Kidney glomerular epithelial cell (primary cell): ENCODE data around the gene SLAIN1.

Experiments used
- DNase-seq: peaks from one replicate; lab custom pipeline; 2025; lab: John Stamatoyannopoulos, UW

SLAIN1 gene

GRCh38 chr13:77751513-77752456 is 54.3 kb downstream of the SLAIN1 start:
- DNase-seq = peak; percentile 57

DNA sequence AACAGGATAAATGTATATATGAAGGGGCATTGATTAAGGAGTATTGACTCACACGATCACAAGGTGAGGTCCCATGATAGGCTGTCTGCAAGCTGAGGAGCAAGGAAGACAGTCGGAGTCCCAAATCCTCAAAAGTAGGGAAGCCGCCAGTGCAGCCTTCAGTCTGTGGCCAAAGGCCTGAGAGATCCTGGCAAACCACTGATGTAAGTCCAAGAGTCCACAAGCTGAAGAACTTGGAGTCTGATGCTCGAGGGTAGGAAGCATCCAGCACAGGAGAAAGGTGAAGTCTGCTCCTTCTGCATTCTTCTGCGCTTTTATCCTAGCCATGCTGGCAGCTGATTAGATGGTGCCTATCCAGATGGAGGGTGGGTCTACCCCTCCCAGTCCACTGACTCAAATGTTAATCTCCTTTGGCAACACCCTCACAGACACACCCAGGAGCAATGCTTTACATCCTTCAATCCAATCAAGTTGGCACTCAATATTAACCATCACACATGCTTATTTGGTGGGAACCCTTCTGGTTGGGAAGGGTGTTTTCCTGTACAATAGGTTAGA is 55.1 kb downstream of the SLAIN1 start:
- DNase-seq = no peak

GRCh38 chr13:77760893-77761292 is 63.4 kb downstream of the SLAIN1 start:
- no peak for DNase-seq

- DNase-seq = no peak
Observed at GRCh38 chr13:77767413-77767812, 69.9 kb downstream of the SLAIN1 start.

DNA sequence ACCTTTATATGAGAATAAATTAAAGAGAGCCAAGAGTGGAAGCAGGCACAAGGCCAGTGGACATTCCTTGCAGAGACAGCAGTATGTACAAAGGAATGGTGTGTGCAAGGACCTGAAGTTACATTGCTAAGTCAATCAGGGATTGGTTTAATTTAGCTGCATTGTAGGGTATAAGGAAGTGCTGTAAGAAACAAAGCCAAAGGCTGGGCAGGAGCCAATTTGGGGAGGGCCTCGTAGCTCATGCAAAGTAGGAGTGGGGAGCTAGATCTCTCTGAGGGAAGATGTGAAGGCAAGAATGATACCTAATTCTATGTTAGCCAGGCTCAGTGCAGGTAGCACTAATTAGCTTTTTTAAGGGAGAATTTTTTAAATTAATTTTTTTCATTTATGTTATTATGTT is 76.7 kb downstream of the SLAIN1 start:
- no peak for DNase-seq

DNA sequence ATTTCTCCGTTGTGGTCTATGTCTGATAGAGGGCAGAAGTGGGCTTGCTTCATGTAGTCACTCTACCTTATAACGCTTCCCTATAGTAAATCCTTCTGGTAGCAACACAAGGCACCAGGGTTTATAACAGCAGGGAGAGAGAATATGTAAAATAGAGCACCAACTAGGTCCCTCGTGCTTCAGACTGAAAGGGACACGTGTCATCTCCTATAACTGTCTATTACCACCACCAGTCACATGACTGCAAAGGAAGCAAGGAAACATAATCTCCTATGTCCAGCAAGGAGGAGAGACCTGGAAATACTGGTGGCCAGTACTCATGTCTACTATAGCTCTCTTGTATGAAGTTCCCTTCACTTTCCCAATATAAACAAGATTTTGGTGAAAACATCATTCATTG is 79.2 kb downstream of the SLAIN1 start:
- no peak for DNase-seq

- peak; percentile 55 for DNase-seq
Observed at GRCh38 chr13:77779552-77780272, 82.2 kb downstream of the SLAIN1 start.

- DNase-seq = no peak
Observed at GRCh38 chr13:77781808-77782207, 84.3 kb downstream of the SLAIN1 start.

DNA sequence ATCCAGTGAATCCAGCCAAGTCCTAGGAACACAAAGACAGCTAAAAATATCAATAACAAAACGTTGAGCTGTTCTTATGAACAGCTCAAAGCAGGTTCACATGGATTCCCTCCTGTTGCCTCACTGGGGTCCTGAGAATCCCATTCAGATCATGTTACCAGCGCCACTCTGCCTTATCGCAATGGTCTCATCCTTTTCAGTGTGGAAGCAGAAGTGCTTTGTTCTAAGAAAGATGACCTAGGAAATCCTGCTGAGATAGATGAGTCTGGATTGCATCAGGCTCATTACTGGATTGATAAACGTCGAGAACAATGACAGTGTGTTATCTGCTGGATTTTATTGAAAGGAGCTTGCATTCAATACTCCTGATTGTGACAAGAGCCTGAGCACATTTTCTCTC is 87.0 kb downstream of the SLAIN1 start:
- DNase-seq = no peak

DNA sequence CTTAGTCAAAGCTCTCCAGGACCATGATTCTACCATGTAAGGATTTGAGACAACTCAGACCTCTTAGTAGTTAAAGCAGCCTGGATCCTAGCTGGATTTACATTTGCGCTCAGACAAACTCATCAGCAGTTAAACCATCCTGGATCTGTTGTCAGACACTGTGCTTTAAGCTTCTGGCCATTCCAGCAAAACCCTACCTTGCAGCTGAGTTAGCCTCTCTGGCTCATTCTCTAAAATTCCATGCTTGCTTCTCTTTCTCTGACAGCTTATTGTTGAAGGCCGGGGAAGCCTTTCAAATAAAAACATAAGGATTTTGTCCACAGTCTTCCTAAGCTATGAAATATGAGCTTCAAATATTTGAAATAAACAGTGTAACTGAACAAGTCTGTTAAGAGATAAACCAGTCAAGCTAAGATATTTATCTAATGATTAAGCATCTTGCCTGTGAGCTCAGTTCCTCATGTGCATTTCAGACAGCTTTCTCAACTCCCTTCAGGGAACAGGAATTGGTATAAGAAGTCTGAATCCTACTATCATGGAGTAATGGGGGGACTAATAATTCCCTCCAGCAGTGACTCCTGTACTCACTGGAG is 89.3 kb downstream of the SLAIN1 start:
- DNase-seq = no peak

GRCh38 chr13:77789376-77789775 is 91.9 kb downstream of the SLAIN1 start:
- no peak for DNase-seq

GRCh38 chr13:77800219-77800618 is 102.7 kb downstream of the SLAIN1 start:
- no peak for DNase-seq

DNA sequence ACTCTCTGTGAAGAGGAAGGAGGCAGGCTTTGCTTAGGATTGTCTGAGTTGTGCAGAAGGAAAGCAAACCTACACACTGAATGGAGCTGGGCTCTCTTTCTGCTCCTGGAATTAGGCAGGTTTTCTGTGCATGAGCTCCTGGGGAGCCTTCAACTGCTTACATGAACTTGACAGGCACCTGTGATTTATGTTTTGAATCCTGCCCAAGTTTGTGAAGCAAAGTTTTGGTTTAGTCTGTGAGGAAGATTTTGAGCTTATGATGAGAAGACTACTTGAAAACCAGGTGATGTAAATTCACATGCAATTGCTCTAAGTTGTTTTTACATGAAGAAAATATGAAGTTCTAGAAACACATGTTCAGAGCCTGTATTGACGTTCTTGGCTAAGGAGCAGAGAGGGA is 109.0 kb downstream of the SLAIN1 start:
- DNase-seq = no peak

DNA sequence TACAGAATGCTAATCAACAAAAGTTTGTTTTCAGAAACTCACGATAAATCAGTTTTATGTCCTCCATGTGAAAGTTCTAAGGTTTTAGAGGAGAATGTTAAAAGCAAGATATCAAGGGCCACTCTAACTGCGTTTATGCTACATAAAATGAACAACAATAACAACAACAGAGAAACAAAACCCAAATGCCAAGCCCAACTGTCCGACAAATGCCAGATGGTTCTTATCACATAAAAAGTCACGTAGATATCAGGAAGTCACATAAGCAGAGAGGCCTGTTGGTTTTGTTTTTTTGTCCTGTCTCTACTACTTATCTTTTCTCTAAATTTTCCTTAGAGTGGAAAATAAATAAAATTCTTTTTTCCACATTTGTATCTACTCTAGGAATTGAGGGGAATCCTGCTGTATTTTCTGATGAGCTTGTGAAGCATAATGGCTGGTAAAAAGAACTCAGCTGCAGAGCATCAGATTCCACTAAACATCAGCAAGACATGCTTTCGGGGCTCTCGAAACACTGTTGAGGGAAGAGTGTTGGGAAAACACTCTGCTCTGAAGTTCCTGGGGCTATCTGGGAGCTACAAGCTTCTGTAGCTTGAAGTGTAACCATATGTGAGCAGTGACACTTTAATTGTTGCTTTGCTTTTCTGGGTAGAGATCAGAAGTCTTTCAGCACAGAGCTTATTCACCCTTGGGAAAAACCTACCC is 110.1 kb downstream of the SLAIN1 start:
- DNase-seq = no peak

DNA sequence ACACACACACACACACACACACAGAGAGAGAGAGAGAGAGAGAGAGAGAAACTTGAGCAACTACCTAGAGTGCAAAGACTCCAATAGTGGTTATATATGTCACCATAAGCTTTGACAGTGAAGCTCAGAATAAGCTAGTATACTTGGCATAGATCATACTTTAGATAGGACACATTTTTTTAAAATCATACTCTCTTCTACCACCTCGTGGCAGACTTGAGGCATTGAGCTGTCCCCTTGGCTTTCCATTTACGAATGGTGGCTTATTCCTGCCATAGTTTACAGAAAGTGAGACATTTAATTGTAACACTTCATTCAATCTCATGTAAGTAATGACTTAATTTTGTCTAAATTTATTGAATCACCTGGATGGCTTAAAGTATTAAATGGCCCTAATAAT is 112.9 kb downstream of the SLAIN1 start:
- no peak for DNase-seq

DNA sequence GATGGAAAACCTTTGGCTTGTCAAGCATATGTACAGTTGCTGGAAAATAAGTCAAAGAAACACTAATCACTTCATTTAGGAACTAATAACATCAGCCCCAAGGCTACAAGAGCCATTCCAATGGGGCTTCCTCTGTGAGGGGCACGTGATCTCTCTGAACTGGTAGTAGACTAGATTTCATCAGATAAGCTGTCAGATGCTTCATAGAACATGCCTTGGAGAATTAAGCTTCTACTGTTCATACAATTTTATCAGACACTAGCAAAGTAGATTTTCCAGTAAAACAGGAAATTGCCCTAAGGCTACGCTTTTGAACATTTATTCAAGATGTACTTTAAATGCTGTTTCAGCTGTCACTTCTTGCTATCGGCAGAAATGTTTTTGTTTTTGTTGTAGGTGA is 113.4 kb downstream of the SLAIN1 start:
- DNase-seq = no peak

GRCh38 chr13:77811381-77811780 is 113.9 kb downstream of the SLAIN1 start:
- DNase-seq = no peak

GRCh38 chr13:77811981-77812380 is 114.5 kb downstream of the SLAIN1 start:
- no peak for DNase-seq
